Common myeloid progenitor, CD34-positive (primary cell): ENCODE results near the gene IP6K3.

Experiments
- CTCF ChIA-PET: fragments of 350-600 bp; sonication (Branson Sonifier 250); formaldehyde crosslinking; loops from one replicate; lab custom pipeline; 2021; ENCODE audit warnings: antibody characterized with exemption; lab: Charles Lee
- POLR2A ChIA-PET: fragments of 350-600 bp; sonication (Branson Sonifier 250); formaldehyde crosslinking; loops from one replicate; lab custom pipeline; 2021; ENCODE audit warnings: antibody characterized with exemption; lab: Charles Lee
- DNase-seq, 3 donors: peaks; one replicate each; pipeline versions ENCODE4 v3.0.0 to v3.0.0-alpha.2; 2013
- H3K27ac ChIP-seq, 2 experiments: 1 replicate in 1 of 2; 2 replicates in 1 of 2; pipeline ENCODE4 v1.7.0; 2013; ENCODE audit warnings: inconsistent platforms in 2 of 2, low read length in 2 of 2, mild to moderate bottlenecking in 2 of 2, low read depth in 1 of 2, moderate library complexity in 1 of 2; ENCODE audit not compliant: severe bottlenecking in 2 of 2, insufficient read depth in 1 of 2, poor library complexity in 1 of 2
- H3K27me3 ChIP-seq, 5 experiments: replicated peaks in 2 of 5; 1 replicate in 3 of 5; 2 replicates in 2 of 5; pipeline versions ENCODE4 v1.6.1 to v1.7.0; 2013; ENCODE audit warnings: low read length in 4 of 5, mild to moderate bottlenecking in 2 of 5, moderate library complexity in 2 of 5, inconsistent platforms in 1 of 5; ENCODE audit not compliant: insufficient read depth in 5 of 5, control insufficient read depth in 4 of 5
- H3K36me3 ChIP-seq, 4 experiments: 1 replicate in 2 of 4; 2 replicates in 2 of 4; pipeline versions ENCODE4 v1.6.1 to v1.7.0; 2013; ENCODE audit warnings: low read length in 3 of 4, control low read depth in 1 of 4, mild to moderate bottlenecking in 1 of 4; ENCODE audit not compliant: control insufficient read depth in 4 of 4, insufficient read depth in 4 of 4
- H3K4me1 ChIP-seq, 4 experiments: 1 replicate in 3 of 4; 2 replicates in 1 of 4; pipeline versions ENCODE4 v1.6.1 to v1.7.1; 2013; ENCODE audit warnings: low read length in 3 of 4, mild to moderate bottlenecking in 3 of 4, control low read depth in 1 of 4, inconsistent platforms in 1 of 4, moderate library complexity in 1 of 4; ENCODE audit not compliant: control insufficient read depth in 4 of 4, insufficient read depth in 4 of 4; ENCODE audit errors: control extremely low read depth in 1 of 4
- H3K4me3 ChIP-seq, 7 experiments: 1 replicate in 4 of 7; 2 replicates in 3 of 7; pipeline versions ENCODE4 v1.5.1 to v1.7.0; 2013; ENCODE audit warnings: mild to moderate bottlenecking in 7 of 7, low read length in 6 of 7, moderate library complexity in 6 of 7, inconsistent platforms in 2 of 7, low read depth in 2 of 7, control low read depth in 1 of 7; ENCODE audit not compliant: insufficient read depth in 4 of 7, control insufficient read depth in 1 of 7; ENCODE audit errors: extremely low read depth in 1 of 7
- H3K9me3 ChIP-seq, 5 experiments: 1 replicate in 4 of 5; 2 replicates in 1 of 5; pipeline versions ENCODE4 v1.6.1 to v1.7.1; 2013; ENCODE audit warnings: low read length in 4 of 5, mild to moderate bottlenecking in 2 of 5, inconsistent platforms in 1 of 5, low read depth in 1 of 5, moderate library complexity in 1 of 5; ENCODE audit not compliant: control insufficient read depth in 4 of 5, insufficient read depth in 2 of 5; ENCODE audit errors: control extremely low read depth in 1 of 5
- WGBS: methylation state at CpG from one replicate; pipeline ENCODE4 v1.1.5; 2013; ENCODE audit not compliant: insufficient coverage; 5-methylcytosine and 5-hydroxymethylcytosine counted together

IP6K3 gene

GRCh38 chr6:33722103-33722623 is 24.5 kb downstream of the IP6K3 start:
- Histone ChIP-seq H3K36me3 (no peaks in the 10 kb centered on the region), H3K4me1 (peaks cover 0 to 7% (median 0%) of the 10 kb centered on the region in 4 experiments), H3K27ac (no peak overlapping the region), H3K27me3 (peaks cover 0 to 9% (median 6%) of the 10 kb centered on the region in 5 experiments), H3K9me3 (no peaks in the 10 kb centered on the region), H3K4me3 (no peak overlapping the region)
- ChIA-PET POLR2A (no interaction called here), CTCF (interaction anchor here (1.3 to 3.4 kb wide), 4 partner anchors 9 to 34 kb away, joined by 3 to 11 read pairs (median 6); partner anchors contain the start of gene UQCC2)
- WGBS: 98% methylated on average over 4 of the region's 5 CpGs
- no peak for DNase-seq

- Histone ChIP-seq H3K4me3 (no peak overlapping the region), H3K9me3 (no peaks in the 10 kb centered on the region), H3K36me3 (no peaks in the 10 kb centered on the region), H3K27me3 (peaks cover 0 to 9% (median 6%) of the 10 kb centered on the region in 5 experiments), H3K4me1 (peaks cover 0 to 7% (median 0%) of the 10 kb centered on the region in 4 experiments), H3K27ac (no peak overlapping the region)
- no peak for DNase-seq
- ChIA-PET CTCF (interaction anchor here (1.3 to 3.4 kb wide), 3 partner anchors 8 to 35 kb away, joined by 3 to 11 read pairs (median 9); partner anchors contain the start of gene UQCC2), POLR2A (no interaction called here)
- 56% methylated on average over 1 of the region's 5 CpGs for WGBS
Measured at GRCh38 chr6:33721508-33721907, 25.2 kb downstream of the IP6K3 start.

GRCh38 chr6:33720998-33721397 is 25.7 kb downstream of the IP6K3 start:
- H3K4me3 ChIP-seq: no peak overlapping the region
- no peak for DNase-seq
- ChIA-PET CTCF (interaction anchor here (0.9 to 1.1 kb wide), 2 partner anchors 9 to 23 kb away, joined by 4 read pairs; partner anchors contain the start of gene UQCC2), POLR2A (interaction anchor here (0.6 kb wide), 1 partner anchor 133 kb away, joined by 3 read pairs; no protein-coding TSS in a partner anchor)
- peaks cover 0 to 9% (median 6%) of the 10 kb centered on the region in 5 experiments for H3K27me3 ChIP-seq
- H3K36me3 ChIP-seq: no peaks in the 10 kb centered on the region
- peaks cover 0 to 7% (median 0%) of the 10 kb centered on the region in 4 experiments for H3K4me1 ChIP-seq
- no peaks in the 10 kb centered on the region for H3K9me3 ChIP-seq
- H3K27ac ChIP-seq: no peak overlapping the region
- WGBS: 100% methylated on average over 1 of the region's 1 CpG

- Histone ChIP-seq H3K27ac (no peak overlapping the region), H3K9me3 (no peaks in the 10 kb centered on the region), H3K4me3 (no peak overlapping the region), H3K36me3 (no peaks in the 10 kb centered on the region), H3K4me1 (peaks cover 0 to 13% (median 3%) of the 10 kb centered on the region in 4 experiments), H3K27me3 (peaks cover 0 to 9% (median 6%) of the 10 kb centered on the region in 5 experiments)
- 88% methylated on average over 10 of the region's 11 CpGs for WGBS
- DNase-seq: no peak
- CTCF ChIA-PET: no interaction called here
- POLR2A ChIA-PET: no interaction called here
Measured at GRCh38 chr6:33719326-33719987, 27.2 kb downstream of the IP6K3 start.

- peak in 2 of 3 donors; percentile 42 to 47 for DNase-seq
- H3K9me3 ChIP-seq: no peaks in the 10 kb centered on the region
- ChIA-PET POLR2A (no interaction called here), CTCF (interaction anchor here (1.5 kb wide), 1 partner anchor 17 kb away, joined by 4 read pairs; no protein-coding TSS in a partner anchor)
- peaks cover 0 to 19% (median 6%) of the 10 kb centered on the region in 4 experiments for H3K4me1 ChIP-seq
- no peaks in the 10 kb centered on the region for H3K36me3 ChIP-seq
- no peak overlapping the region for H3K27ac ChIP-seq
- peaks cover 0 to 7% (median 4%) of the 10 kb centered on the region in 5 experiments for H3K27me3 ChIP-seq
- WGBS: no CpG with 5 or more reads among the region's 2 CpGs
- no peak overlapping the region for H3K4me3 ChIP-seq
Measured at GRCh38 chr6:33718713-33719112, 28.0 kb downstream of the IP6K3 start.

GRCh38 chr6:33717934-33718455 is 28.7 kb downstream of the IP6K3 start:
- no peaks in the 10 kb centered on the region for H3K36me3 ChIP-seq
- H3K9me3 ChIP-seq: no peaks in the 10 kb centered on the region
- no peak for DNase-seq
- H3K4me3 ChIP-seq: no peak overlapping the region
- 14% methylated on average over 1 of the region's 6 CpGs for WGBS
- CTCF ChIA-PET: interaction anchor here (1.5 kb wide), 1 partner anchor 17 kb away, joined by 4 read pairs; no protein-coding TSS in a partner anchor
- no peak overlapping the region for H3K27ac ChIP-seq
- H3K27me3 ChIP-seq: peaks cover 0 to 4% (median 0%) of the 10 kb centered on the region in 5 experiments
- peaks cover 0 to 19% (median 6%) of the 10 kb centered on the region in 4 experiments for H3K4me1 ChIP-seq
- POLR2A ChIA-PET: no interaction called here
